Activated B cell treated with CpG ODN at 0.5 μM for 24 hours (primary cell): Measurements from ENCODE around the gene NDUFB10. TPM values are rescaled to one million over a fixed set of nuclear protein-coding genes. Genes with fewer than 3 reads are reported as not detected.
A peak's percentile ranks its signal among the peaks of the same experiment; 100 is the strongest.

ENCODE experiments used
- ATAC-seq: fragments of 200-7000 bp; cut with Tn5 transposase; one replicate; pipeline ENCODE4 v1.10.0; 2021; ENCODE audit warnings: low read depth, mild to moderate bottlenecking, moderate library complexity
- CTCF ChIA-PET: fragments of 350-600 bp; sonication (Branson Sonifier 250); formaldehyde crosslinking; loops from one replicate; lab custom pipeline; 2021; ENCODE audit warnings: antibody characterized with exemption; lab: Charles Lee
- POLR2A ChIA-PET: fragments of 350-600 bp; sonication (Branson Sonifier 250); formaldehyde crosslinking; loops from one replicate; lab custom pipeline; 2021; ENCODE audit warnings: antibody characterized with exemption; lab: Charles Lee
- DNase-seq: peaks from one replicate; pipeline ENCODE4 v3.0.0; 2022
- H3K27ac Mint-ChIP-seq: one replicate; pipeline ENCODE4 v1.8.0; 2020; ENCODE audit warnings: mixed read lengths
- H3K27me3 Mint-ChIP-seq: one replicate; pipeline ENCODE4 v1.8.0; 2021; ENCODE audit warnings: mixed read lengths
- H3K36me3 Mint-ChIP-seq: one replicate; pipeline ENCODE4 v1.8.0; 2021; ENCODE audit warnings: low read depth, mixed read lengths
- H3K4me1 Mint-ChIP-seq: one replicate; pipeline ENCODE4 v1.8.0; 2021; ENCODE audit warnings: mixed read lengths
- H3K4me3 Mint-ChIP-seq: one replicate; pipeline ENCODE4 v1.8.0; 2020; ENCODE audit warnings: mild to moderate bottlenecking, mixed read lengths
- H3K9me3 Mint-ChIP-seq: one replicate; pipeline ENCODE4 v1.8.0; 2020; ENCODE audit warnings: mixed read lengths
- CTCF ChIP-seq: fragments of 200-600 bp; IDR thresholded peaks from one replicate; pipeline ENCODE4 v1.8.0; 2022; ENCODE audit warnings: antibody characterized with exemption, mild to moderate bottlenecking
- intact Hi-C: fragments of 100-400 bp; cut with micrococcal nuclease; formaldehyde crosslinking; loops from one replicate; pipeline ENCODE4 v1.15.1; 2024
- total RNA-seq: library from RNA; stranded (reverse); gene quantifications from 2 replicates; pipeline ENCODE4 v1.2.3, GENCODE V29; 2022

The NDUFB10 gene
- total RNA-seq, result 77.4 and 92.5 TPM in 2 replicates

- H3K4me1 Mint-ChIP-seq, result peaks cover 49% of the 10 kb centered on the region
- ChIA-PET CTCF (no interaction called here), POLR2A (interaction anchor here (0.9 to 9.7 kb wide), 7 partner anchors 12 to 908 kb away, joined by 3 to 351 read pairs (median 13); partner anchors contain the start of genes GFER, MSRB1, NOXO1 and SYNGR3)
- TF ChIP-seq CTCF, result no peak
- DNase-seq (peak; percentile 96), ATAC-seq (peak; percentile 86)
- H3K4me3 Mint-ChIP-seq, result peak within 1 kb of the TSS; percentile 91
- no peaks in the 10 kb centered on the region for H3K9me3 Mint-ChIP-seq
- intact Hi-C loops, result loop anchor here (1.0 to 10.0 kb wide), 5 partner anchors 16 to 1195 kb away; partner anchors contain the start of genes MSRB1, NTHL1, RNPS1 and TSC2
- H3K27ac Mint-ChIP-seq, result peak within 1 kb of the TSS; percentile 86
- no peaks in the 10 kb centered on the region for H3K27me3 Mint-ChIP-seq
- peaks cover 40% of the 10 kb centered on the region for H3K36me3 Mint-ChIP-seq
Observed at GRCh38 chr16:1959269-1960039, at the start of gene NDUFB10. NDUFB10 (plus strand) TSS chr16:1959538; CDS start chr16:1959625, 87 bp downstream.

DNA sequence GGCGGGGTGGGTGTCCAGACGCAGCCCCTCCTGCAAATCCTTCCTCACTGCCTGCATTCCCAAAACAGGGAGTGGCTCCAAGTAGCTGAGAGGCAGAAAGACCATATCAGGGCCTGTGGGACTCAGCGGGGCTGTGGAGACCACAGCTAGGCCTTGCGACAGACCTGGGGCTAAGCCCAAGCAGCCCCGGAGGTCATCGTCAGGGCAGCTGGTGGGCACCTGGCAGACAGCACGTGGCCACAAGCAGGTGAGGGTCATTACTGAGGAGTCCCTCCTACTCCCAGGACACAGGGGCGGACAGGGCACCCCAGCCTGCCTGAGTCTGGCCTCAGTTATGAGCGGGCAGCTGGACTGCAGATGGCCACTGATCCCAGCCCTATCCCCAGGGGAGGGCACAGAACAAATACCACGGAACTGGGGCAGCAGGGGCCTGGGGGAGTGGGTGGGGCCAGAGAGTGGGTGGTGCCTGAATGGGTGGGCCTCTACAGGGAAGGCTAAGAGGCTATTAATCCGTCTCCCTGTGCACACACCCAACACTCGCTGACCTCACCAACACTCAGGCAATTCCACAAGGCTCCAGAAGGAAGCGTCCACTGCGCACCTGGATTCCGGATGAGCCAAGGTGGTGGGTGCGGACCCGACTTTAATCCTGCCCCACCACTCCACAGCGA, 49.6 kb upstream of the NDUFB10 start:
- no peak overlapping the region for H3K4me3 Mint-ChIP-seq
- H3K27ac Mint-ChIP-seq, result no peak overlapping the region
- ATAC-seq (no peak), DNase-seq (no peak)
- CTCF ChIA-PET, result no interaction called here
- peaks cover 7% of the 10 kb centered on the region for H3K27me3 Mint-ChIP-seq
- H3K9me3 Mint-ChIP-seq, result no peaks in the 10 kb centered on the region
- POLR2A ChIA-PET, result no interaction called here
- H3K4me1 Mint-ChIP-seq, result no peaks in the 10 kb centered on the region
- intact Hi-C loops, result no loop called here
- TF ChIP-seq CTCF, result no peak
- no peaks in the 10 kb centered on the region for H3K36me3 Mint-ChIP-seq

DNA sequence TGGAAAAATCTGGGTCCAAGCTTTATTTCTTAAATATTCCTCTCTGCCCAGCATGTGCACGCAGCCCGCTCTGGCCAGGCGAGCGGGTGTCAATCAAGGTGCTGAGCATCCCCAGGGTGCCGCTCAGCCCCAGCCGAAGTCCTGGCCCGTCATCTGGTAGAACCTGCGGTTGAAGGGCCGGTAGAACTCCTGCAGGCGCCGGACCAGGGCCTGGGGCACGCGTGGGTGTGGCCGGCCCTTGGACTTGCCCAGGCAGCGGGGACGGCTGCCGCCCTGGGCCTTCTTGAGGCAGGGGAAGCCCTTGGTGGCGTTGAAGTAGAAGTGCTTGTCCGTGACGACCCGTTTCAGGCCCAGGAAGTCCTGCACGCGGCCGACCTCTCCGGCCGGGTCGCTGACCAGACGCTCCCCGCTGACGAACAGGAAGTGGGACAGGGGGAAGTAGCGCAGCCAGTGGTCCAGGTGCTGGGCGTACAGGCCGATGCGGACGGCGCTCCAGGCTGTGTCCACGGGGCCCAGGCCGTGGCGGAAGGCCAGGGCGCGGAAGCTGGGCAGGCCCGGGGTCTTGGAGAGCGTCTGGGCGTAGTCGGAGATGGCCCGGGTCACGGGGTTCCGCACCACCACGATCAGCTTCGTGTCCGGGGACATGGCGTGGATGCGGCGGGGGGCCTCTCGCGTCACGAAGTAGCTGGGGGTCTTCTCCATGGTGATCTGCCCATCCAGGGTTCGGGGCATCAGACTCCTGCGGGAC, 47.7 kb upstream of the NDUFB10 start:
- no peak overlapping the region for H3K27ac Mint-ChIP-seq
- H3K9me3 Mint-ChIP-seq, result no peaks in the 10 kb centered on the region
- DNase-seq, result no peak
- intact Hi-C loops, result no loop called here
- CTCF ChIA-PET, result no interaction called here
- peaks cover 20% of the 10 kb centered on the region for H3K27me3 Mint-ChIP-seq
- POLR2A ChIA-PET, result no interaction called here
- no peak overlapping the region for H3K4me3 Mint-ChIP-seq
- no peaks in the 10 kb centered on the region for H3K4me1 Mint-ChIP-seq
- H3K36me3 Mint-ChIP-seq, result no peaks in the 10 kb centered on the region
- no peak for TF ChIP-seq CTCF
- ATAC-seq, result no peak

- ATAC-seq (no peak), DNase-seq (no peak)
- Mint-ChIP-seq H3K9me3 (no peaks in the 10 kb centered on the region), H3K36me3 (no peaks in the 10 kb centered on the region), H3K4me1 (no peaks in the 10 kb centered on the region), H3K27me3 (peaks cover 22% of the 10 kb centered on the region), H3K4me3 (no peak overlapping the region), H3K27ac (no peak overlapping the region)
- POLR2A ChIA-PET, result no interaction called here
- CTCF ChIA-PET, result no interaction called here
- intact Hi-C loops, result no loop called here
- TF ChIP-seq CTCF, result no peak
Observed at GRCh38 chr16:1912215-1912543, 47.2 kb upstream of the NDUFB10 start.
